HepG2 (cell line): ENCODE data around the gene MED12L. TPM values are rescaled to one million over a fixed set of nuclear protein-coding genes. Genes with fewer than 3 reads are reported as not detected.

Experiments used
- CCDC6 ChIP-seq: sonication (generic); formaldehyde crosslinking; IDR thresholded peaks from 2 replicates; pipeline ENCODE4 v1.8.1; 2022; ENCODE audit warnings: mild to moderate bottlenecking, missing genetic modification reagents, moderate library complexity
- CREB1 ChIP-seq, 2 experiments: fragments of 450-650 bp in 1 of 2; IDR thresholded peaks; 2 replicates each; pipeline ENCODE4 v1.6.1; 2016 to 2017; ENCODE audit warnings: control low read depth in 1 of 2, mild to moderate bottlenecking in 1 of 2, missing compliant biosample characterization in 1 of 2, missing genetic modification characterization in 1 of 2
- EEA1 ChIP-seq: sonication (generic); formaldehyde crosslinking; IDR thresholded peaks from 2 replicates; pipeline ENCODE4 v1.5.1; 2020; ENCODE audit warnings: mild to moderate bottlenecking, missing genetic modification reagents, borderline replicate concordance
- ZBTB20 ChIP-seq: sonication (generic); formaldehyde crosslinking; IDR thresholded peaks from 2 replicates; pipeline ENCODE4 v1.8.1; 2023; ENCODE audit warnings: missing genetic modification reagents, low read depth, mild to moderate bottlenecking, borderline replicate concordance
- ZNF235 ChIP-seq: sonication (generic); formaldehyde crosslinking; IDR thresholded peaks from 2 replicates; pipeline ENCODE4 v1.8.1; 2023; ENCODE audit warnings: mild to moderate bottlenecking, missing genetic modification reagents, borderline replicate concordance
- polyA plus RNA-seq, 8 experiments: library from polyadenylated mRNA; depleted of rRNA in 3 of 8; stranded (reverse) in 7 of 8; unstranded in 1 of 8; fragments of >200 nt; fragmentation: Illumina TruSeq in 4 of 8; extraction: Trizol in 4 of 8; gene quantifications; 2 replicates each; pipeline versions ENCODE4 v1.2.1 to v1.2.3, GENCODE V29; 2011 to 2016; ENCODE audit warnings: low read depth in 4 of 8, missing spikeins in 1 of 8, mixed read lengths in 1 of 8; ENCODE audit not compliant: insufficient read depth in 1 of 8
- total RNA-seq, 5 experiments: library from RNA; depleted of rRNA; stranded (reverse); fragments of >200 nt; fragmentation: Illumina TruSeq; extraction: Trizol; gene quantifications; 2 replicates each; pipeline ENCODE4 v1.2.3, GENCODE V29; 2016; ENCODE audit warnings: low read depth in 1 of 5
- TF ChIP-seq, protein P1 (sequence below), 2 experiments: sonication (generic) in 1 of 2; formaldehyde crosslinking in 1 of 2; IDR thresholded peaks; 2 replicates each; pipeline versions ENCODE4 v1.6.1 to v1.9.0; 2014 to 2022; ENCODE audit warnings: antibody characterized with exemption in 1 of 2, borderline replicate concordance in 1 of 2, inconsistent platforms in 1 of 2, low read depth in 1 of 2, missing genetic modification reagents in 1 of 2
- TF ChIP-seq, protein P2 (sequence below): sonication (generic); formaldehyde crosslinking; IDR thresholded peaks from 2 replicates; pipeline ENCODE4 v1.4.0; 2020; ENCODE audit warnings: missing genetic modification reagents, borderline replicate concordance
- TF ChIP-seq, protein P3 (sequence below): sonication (generic); formaldehyde crosslinking; IDR thresholded peaks from 2 replicates; pipeline ENCODE4 v1.5.0; 2020; ENCODE audit warnings: mild to moderate bottlenecking, missing genetic modification reagents, borderline replicate concordance
- TF ChIP-seq, protein P4 (sequence below): sonication (generic); formaldehyde crosslinking; IDR thresholded peaks from 2 replicates; pipeline ENCODE4 v1.5.0; 2020; ENCODE audit warnings: mild to moderate bottlenecking, missing genetic modification reagents, borderline replicate concordance

MED12L gene
- total and polyA plus RNA-seq, 2 of the 13 experiments (the other 11 are each of a cell fraction or from before 2014, with no cell fraction given), result 0.07 to 0.64 TPM

DNA sequence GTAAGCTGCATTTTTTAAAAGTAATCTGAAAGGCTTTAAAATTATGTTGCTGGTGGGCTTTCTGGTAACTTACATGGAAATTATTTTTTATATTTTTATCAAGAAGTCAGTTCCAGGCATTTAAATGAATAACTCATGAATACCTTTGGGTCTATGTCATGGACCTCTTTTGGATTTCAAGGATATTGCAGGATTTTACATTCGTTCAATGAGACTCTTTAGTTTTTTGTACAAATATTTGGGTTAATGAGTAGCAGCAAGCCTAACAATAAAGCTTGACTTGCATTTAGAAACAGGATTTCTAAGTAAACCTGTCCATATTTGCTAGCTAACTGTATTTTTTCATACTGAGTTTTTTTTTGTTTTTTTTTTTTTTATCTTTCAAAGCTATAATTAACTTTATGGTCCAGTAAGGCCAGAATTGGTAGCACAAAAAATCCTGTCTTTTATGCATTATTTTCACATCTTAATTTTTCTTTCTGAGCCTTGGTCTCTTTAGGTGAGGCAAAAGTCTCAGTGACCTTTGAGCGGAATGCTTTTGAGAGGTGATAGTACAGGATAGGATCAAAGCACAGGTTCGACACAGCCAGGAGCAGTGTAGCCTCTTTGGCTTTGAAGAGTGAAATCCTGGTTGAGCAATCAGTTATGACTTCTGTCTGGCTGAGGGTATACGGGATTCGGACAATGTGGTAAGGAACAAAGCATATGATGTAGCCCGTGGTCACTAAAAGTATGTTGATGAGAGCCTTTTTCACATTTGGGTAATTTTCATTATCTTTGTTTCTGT, 112.7 kb downstream of the MED12L start (continued):
- TF ChIP-seq, protein P1, sequence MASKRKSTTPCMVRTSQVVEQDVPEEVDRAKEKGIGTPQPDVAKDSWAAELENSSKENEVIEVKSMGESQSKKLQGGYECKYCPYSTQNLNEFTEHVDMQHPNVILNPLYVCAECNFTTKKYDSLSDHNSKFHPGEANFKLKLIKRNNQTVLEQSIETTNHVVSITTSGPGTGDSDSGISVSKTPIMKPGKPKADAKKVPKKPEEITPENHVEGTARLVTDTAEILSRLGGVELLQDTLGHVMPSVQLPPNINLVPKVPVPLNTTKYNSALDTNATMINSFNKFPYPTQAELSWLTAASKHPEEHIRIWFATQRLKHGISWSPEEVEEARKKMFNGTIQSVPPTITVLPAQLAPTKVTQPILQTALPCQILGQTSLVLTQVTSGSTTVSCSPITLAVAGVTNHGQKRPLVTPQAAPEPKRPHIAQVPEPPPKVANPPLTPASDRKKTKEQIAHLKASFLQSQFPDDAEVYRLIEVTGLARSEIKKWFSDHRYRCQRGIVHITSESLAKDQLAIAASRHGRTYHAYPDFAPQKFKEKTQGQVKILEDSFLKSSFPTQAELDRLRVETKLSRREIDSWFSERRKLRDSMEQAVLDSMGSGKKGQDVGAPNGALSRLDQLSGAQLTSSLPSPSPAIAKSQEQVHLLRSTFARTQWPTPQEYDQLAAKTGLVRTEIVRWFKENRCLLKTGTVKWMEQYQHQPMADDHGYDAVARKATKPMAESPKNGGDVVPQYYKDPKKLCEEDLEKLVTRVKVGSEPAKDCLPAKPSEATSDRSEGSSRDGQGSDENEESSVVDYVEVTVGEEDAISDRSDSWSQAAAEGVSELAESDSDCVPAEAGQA (IDR thresholded peaks at IDR 0.05; ENCODE audit: low read depth), result no peak
- TF ChIP-seq, protein P1 (CRISPR knock-in tag; IDR thresholded peaks at IDR 0.05; ENCODE audit: borderline replicate concordance), result no peak; the same call in 1 of the 2 replicates
- TF ChIP-seq EEA1 (CRISPR knock-in tag) (no peak), ZBTB20 (CRISPR knock-in tag) (peak; percentile 65; the same call in 1 of the 2 replicates), ZNF235 (CRISPR knock-in tag) (no peak), CREB1 (IDR thresholded peaks at IDR 0.05) (no peak), CREB1 (CRISPR knock-in tag; IDR thresholded peaks at IDR 0.05) (peak; percentile 77), CCDC6 (CRISPR knock-in tag) (0 out of 2 replicates have a peak, but pooled peaks have one; percentile 36)
- TF ChIP-seq, protein P2, sequence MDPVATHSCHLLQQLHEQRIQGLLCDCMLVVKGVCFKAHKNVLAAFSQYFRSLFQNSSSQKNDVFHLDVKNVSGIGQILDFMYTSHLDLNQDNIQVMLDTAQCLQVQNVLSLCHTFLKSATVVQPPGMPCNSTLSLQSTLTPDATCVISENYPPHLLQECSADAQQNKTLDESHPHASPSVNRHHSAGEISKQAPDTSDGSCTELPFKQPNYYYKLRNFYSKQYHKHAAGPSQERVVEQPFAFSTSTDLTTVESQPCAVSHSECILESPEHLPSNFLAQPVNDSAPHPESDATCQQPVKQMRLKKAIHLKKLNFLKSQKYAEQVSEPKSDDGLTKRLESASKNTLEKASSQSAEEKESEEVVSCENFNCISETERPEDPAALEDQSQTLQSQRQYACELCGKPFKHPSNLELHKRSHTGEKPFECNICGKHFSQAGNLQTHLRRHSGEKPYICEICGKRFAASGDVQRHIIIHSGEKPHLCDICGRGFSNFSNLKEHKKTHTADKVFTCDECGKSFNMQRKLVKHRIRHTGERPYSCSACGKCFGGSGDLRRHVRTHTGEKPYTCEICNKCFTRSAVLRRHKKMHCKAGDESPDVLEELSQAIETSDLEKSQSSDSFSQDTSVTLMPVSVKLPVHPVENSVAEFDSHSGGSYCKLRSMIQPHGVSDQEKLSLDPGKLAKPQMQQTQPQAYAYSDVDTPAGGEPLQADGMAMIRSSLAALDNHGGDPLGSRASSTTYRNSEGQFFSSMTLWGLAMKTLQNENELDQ (CRISPR knock-in tag), result no peak
- TF ChIP-seq, protein P3, sequence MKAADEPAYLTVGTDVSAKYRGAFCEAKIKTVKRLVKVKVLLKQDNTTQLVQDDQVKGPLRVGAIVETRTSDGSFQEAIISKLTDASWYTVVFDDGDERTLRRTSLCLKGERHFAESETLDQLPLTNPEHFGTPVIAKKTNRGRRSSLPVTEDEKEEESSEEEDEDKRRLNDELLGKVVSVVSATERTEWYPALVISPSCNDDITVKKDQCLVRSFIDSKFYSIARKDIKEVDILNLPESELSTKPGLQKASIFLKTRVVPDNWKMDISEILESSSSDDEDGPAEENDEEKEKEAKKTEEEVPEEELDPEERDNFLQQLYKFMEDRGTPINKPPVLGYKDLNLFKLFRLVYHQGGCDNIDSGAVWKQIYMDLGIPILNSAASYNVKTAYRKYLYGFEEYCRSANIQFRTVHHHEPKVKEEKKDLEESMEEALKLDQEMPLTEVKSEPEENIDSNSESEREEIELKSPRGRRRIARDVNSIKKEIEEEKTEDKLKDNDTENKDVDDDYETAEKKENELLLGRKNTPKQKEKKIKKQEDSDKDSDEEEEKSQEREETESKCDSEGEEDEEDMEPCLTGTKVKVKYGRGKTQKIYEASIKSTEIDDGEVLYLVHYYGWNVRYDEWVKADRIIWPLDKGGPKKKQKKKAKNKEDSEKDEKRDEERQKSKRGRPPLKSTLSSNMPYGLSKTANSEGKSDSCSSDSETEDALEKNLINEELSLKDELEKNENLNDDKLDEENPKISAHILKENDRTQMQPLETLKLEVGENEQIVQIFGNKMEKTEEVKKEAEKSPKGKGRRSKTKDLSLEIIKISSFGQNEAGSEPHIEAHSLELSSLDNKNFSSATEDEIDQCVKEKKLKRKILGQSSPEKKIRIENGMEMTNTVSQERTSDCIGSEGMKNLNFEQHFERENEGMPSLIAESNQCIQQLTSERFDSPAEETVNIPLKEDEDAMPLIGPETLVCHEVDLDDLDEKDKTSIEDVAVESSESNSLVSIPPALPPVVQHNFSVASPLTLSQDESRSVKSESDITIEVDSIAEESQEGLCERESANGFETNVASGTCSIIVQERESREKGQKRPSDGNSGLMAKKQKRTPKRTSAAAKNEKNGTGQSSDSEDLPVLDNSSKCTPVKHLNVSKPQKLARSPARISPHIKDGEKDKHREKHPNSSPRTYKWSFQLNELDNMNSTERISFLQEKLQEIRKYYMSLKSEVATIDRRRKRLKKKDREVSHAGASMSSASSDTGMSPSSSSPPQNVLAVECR (CRISPR knock-in tag), result no peak; the same call in 1 of the 2 replicates
- TF ChIP-seq, protein P4, sequence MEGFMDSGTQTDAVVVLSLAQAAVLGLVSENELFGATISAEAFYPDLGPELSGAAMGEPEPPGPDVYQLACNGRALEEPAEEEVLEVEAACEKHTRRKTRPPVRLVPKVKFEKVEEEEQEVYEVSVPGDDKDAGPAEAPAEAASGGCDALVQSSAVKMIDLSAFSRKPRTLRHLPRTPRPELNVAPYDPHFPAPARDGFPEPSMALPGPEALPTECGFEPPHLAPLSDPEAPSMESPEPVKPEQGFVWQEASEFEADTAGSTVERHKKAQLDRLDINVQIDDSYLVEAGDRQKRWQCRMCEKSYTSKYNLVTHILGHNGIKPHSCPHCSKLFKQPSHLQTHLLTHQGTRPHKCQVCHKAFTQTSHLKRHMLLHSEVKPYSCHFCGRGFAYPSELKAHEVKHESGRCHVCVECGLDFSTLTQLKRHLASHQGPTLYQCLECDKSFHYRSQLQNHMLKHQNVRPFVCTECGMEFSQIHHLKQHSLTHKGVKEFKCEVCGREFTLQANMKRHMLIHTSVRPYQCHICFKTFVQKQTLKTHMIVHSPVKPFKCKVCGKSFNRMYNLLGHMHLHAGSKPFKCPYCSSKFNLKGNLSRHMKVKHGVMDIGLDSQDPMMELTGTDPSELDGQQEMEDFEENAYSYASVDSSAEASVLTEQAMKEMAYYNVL (CRISPR knock-in tag), result peak; percentile 88
